CD8-positive, alpha-beta memory T cell (primary cell): ENCODE results near the gene EXOC2. TPM values are rescaled to one million over a fixed set of nuclear protein-coding genes. Genes with fewer than 3 reads are reported as not detected.
A peak's percentile ranks its signal among the peaks of the same experiment; 100 is the strongest.

Experiments used
- CTCF ChIA-PET: fragments of 350-600 bp; sonication (Branson Sonifier 250); formaldehyde crosslinking; loops from one replicate; lab custom pipeline; 2021; ENCODE audit warnings: antibody characterized with exemption; lab: Charles Lee
- POLR2A ChIA-PET: fragments of 350-600 bp; sonication (Branson Sonifier 250); formaldehyde crosslinking; loops from one replicate; lab custom pipeline; 2021; ENCODE audit warnings: antibody characterized with exemption; lab: Charles Lee
- DNase-seq, 5 donors: peaks; one replicate each; pipeline versions ENCODE4 v3.0.0 to v3.0.0-alpha.2; 2020 to 2022; ENCODE audit warnings: mixed read lengths in 1 of 5
- H3K27ac ChIP-seq: one replicate; pipeline ENCODE4 v1.7.0; 2013; ENCODE audit warnings: low read depth, mild to moderate bottlenecking, low read length, moderate library complexity
- H3K27me3 ChIP-seq: 2 replicates; pipeline ENCODE4 v1.7.0; 2013; ENCODE audit warnings: low read length, mild to moderate bottlenecking; ENCODE audit not compliant: insufficient read depth, poor library complexity, severe bottlenecking
- H3K36me3 ChIP-seq: 2 replicates; pipeline ENCODE4 v1.7.0; 2013; ENCODE audit warnings: mild to moderate bottlenecking, low read length, moderate library complexity; ENCODE audit not compliant: insufficient read depth
- H3K4me1 ChIP-seq: 2 replicates; pipeline ENCODE4 v1.7.0; 2013; ENCODE audit warnings: mild to moderate bottlenecking, low read length, moderate library complexity; ENCODE audit not compliant: insufficient read depth
- H3K4me3 ChIP-seq: 2 replicates; pipeline ENCODE4 v1.7.0; 2013; ENCODE audit warnings: mild to moderate bottlenecking, low read length
- H3K9me3 ChIP-seq: 2 replicates; pipeline ENCODE4 v1.7.0; 2013; ENCODE audit warnings: mild to moderate bottlenecking, low read length
- H3K27ac Mint-ChIP-seq, 8 donors: one replicate each; pipeline ENCODE4 v1.8.0; 2020 to 2021; ENCODE audit warnings: mixed read lengths in 8 of 8, mild to moderate bottlenecking in 6 of 8, inconsistent platforms in 3 of 8, moderate library complexity in 3 of 8
- H3K27me3 Mint-ChIP-seq, 2 donors: one replicate each; pipeline ENCODE4 v1.8.0; 2020 to 2021; ENCODE audit warnings: mixed read lengths in 2 of 2, mild to moderate bottlenecking in 1 of 2, moderate library complexity in 1 of 2
- H3K36me3 Mint-ChIP-seq, 3 donors: one replicate each; pipeline ENCODE4 v1.8.0; 2020 to 2021; ENCODE audit warnings: mixed read lengths in 3 of 3, inconsistent platforms in 1 of 3, mild to moderate bottlenecking in 1 of 3
- H3K4me1 Mint-ChIP-seq, 3 donors: one replicate each; pipeline ENCODE4 v1.8.0; 2020 to 2021; ENCODE audit warnings: mixed read lengths in 3 of 3, inconsistent platforms in 1 of 3, mild to moderate bottlenecking in 1 of 3
- H3K4me3 Mint-ChIP-seq, 7 donors: one replicate each; pipeline ENCODE4 v1.8.0; 2020 to 2021; ENCODE audit warnings: mixed read lengths in 7 of 7, mild to moderate bottlenecking in 6 of 7, moderate library complexity in 4 of 7, inconsistent platforms in 2 of 7
- H3K9me3 Mint-ChIP-seq, 5 donors: one replicate each; pipeline ENCODE4 v1.8.0; 2020 to 2022; ENCODE audit warnings: mixed read lengths in 5 of 5, mild to moderate bottlenecking in 3 of 5, moderate library complexity in 2 of 5, inconsistent platforms in 1 of 5
- polyA plus RNA-seq: library from polyadenylated mRNA; unstranded; fragments of 300-500 nt; fragmentation: Illumina TruSeq; gene quantifications from one replicate; pipeline ENCODE4 v1.2.3, GENCODE V29; 2021
- total RNA-seq, 2 experiments: library from RNA; stranded (reverse); gene quantifications; one replicate each; pipeline ENCODE4 v1.2.3, GENCODE V29; 2021

Gene EXOC2
- total and polyA plus RNA-seq, 3 experiments from 2014 or later, result 41.5 to 44.6 (median 43.1) TPM

DNA sequence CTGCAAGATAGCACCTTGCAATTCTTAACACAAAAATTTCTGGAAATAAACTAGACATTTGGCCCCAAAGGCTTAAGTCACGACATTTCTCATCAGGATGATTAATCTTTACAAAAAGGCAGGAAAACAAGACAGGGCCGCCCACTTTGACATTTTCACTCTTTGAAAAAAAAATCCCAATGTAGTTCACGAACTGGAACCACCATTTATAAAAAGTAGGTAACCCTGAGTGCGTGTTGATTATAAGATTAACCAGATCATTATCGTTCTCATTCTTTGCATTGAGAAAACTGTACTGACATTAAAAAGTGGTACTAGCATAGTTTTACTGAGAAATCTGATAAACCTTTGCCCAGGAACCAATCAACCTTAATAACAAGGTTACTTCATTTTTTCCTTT lies 144.8 kb downstream of the EXOC2 start:
- Mint-ChIP-seq H3K36me3 (peaks cover 11 to 64% (median 15%) of the 10 kb centered on the region in 3 donors), H3K27ac (peak overlapping the region in 6 of 8 donors; percentile 47 to 95 (median 74)), H3K4me1 (peaks cover 12 to 26% (median 22%) of the 10 kb centered on the region in 3 donors), H3K4me3 (no peak overlapping the region), H3K27me3 (no peaks in the 10 kb centered on the region), H3K9me3 (no peaks in the 10 kb centered on the region)
- Histone ChIP-seq H3K4me3 (no peak overlapping the region), H3K27me3 (no peaks in the 10 kb centered on the region), H3K27ac (no peak overlapping the region), H3K9me3 (no peaks in the 10 kb centered on the region), H3K36me3 (peaks cover 2% of the 10 kb centered on the region), H3K4me1 (peaks cover 12% of the 10 kb centered on the region)
- ChIA-PET CTCF (no interaction called here), POLR2A (no interaction called here)
- DNase-seq, result no peak

DNA sequence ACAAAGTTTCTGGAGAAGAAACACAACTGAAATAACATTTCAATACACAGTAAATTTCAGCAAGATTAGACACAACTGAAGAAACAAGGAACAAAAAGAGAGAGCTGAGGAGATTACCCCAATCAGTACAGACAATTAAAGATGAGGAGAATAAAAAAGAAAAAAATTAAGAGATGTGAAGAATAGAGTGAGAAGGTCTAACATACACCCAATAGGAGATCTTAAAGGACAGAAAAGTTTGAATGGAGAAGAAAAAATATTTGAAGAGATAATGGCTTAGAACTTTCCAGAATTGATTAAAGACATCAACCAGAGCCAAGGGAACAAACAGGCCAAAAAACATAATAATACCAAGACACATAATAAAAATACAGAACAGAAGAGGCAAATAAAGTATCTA lies 152.4 kb downstream of the EXOC2 start:
- peaks cover 43 to 85% (median 49%) of the 10 kb centered on the region in 3 donors for H3K36me3 Mint-ChIP-seq
- no peak overlapping the region for H3K4me3 Mint-ChIP-seq
- Histone ChIP-seq H3K9me3 (no peaks in the 10 kb centered on the region), H3K4me3 (no peak overlapping the region), H3K27me3 (no peaks in the 10 kb centered on the region), H3K36me3 (peaks cover 10% of the 10 kb centered on the region), H3K27ac (no peak overlapping the region), H3K4me1 (no peaks in the 10 kb centered on the region)
- H3K27ac Mint-ChIP-seq, result peak overlapping the region in 2 of 8 donors; percentile 12 to 83
- H3K27me3 Mint-ChIP-seq, result no peaks in the 10 kb centered on the region
- no peaks in the 10 kb centered on the region for H3K4me1 Mint-ChIP-seq
- POLR2A ChIA-PET, result no interaction called here
- no peak for DNase-seq
- CTCF ChIA-PET, result interaction anchor here (1.0 kb wide), 1 partner anchor 45 kb away, joined by 3 read pairs; no protein-coding TSS in a partner anchor
- H3K9me3 Mint-ChIP-seq, result peaks cover 0 to 16% (median 4%) of the 10 kb centered on the region in 5 donors

- H3K27me3 Mint-ChIP-seq, result no peaks in the 10 kb centered on the region
- H3K4me3 Mint-ChIP-seq, result no peak overlapping the region
- no peaks in the 10 kb centered on the region for H3K4me1 ChIP-seq
- H3K4me1 Mint-ChIP-seq, result no peaks in the 10 kb centered on the region
- H3K36me3 ChIP-seq, result peaks cover 4% of the 10 kb centered on the region
- H3K9me3 Mint-ChIP-seq, result peaks cover 0 to 16% (median 4%) of the 10 kb centered on the region in 5 donors
- CTCF ChIA-PET, result no interaction called here
- peaks cover 25 to 81% (median 30%) of the 10 kb centered on the region in 3 donors for H3K36me3 Mint-ChIP-seq
- H3K27me3 ChIP-seq, result no peaks in the 10 kb centered on the region
- DNase-seq, result no peak
- H3K27ac ChIP-seq, result no peak overlapping the region
- POLR2A ChIA-PET, result no interaction called here
- no peak overlapping the region for H3K4me3 ChIP-seq
- H3K9me3 ChIP-seq, result no peaks in the 10 kb centered on the region
- no peak overlapping the region for H3K27ac Mint-ChIP-seq
These were observed 155.8 kb downstream of the EXOC2 start for GRCh38 chr6:537114-537513.

GRCh38 chr6:530425-530824 lies 162.5 kb downstream of the EXOC2 start:
- H3K36me3 ChIP-seq, result no peaks in the 10 kb centered on the region
- H3K4me3 Mint-ChIP-seq, result no peak overlapping the region
- no peaks in the 10 kb centered on the region for H3K9me3 ChIP-seq
- peaks cover 8 to 13% (median 9%) of the 10 kb centered on the region in 3 donors for H3K4me1 Mint-ChIP-seq
- H3K9me3 Mint-ChIP-seq, result no peaks in the 10 kb centered on the region
- peaks cover 0 to 1% of the 10 kb centered on the region in 2 donors for H3K27me3 Mint-ChIP-seq
- no peak overlapping the region for H3K4me3 ChIP-seq
- ChIA-PET CTCF (interaction anchor here (0.8 kb wide), 1 partner anchor 56 kb away, joined by 3 read pairs; no protein-coding TSS in a partner anchor), POLR2A (no interaction called here)
- no peak overlapping the region for H3K27ac ChIP-seq
- H3K4me1 ChIP-seq, result no peaks in the 10 kb centered on the region
- no peak for DNase-seq
- no peaks in the 10 kb centered on the region for H3K27me3 ChIP-seq
- peaks cover 4 to 56% (median 18%) of the 10 kb centered on the region in 3 donors for H3K36me3 Mint-ChIP-seq
- H3K27ac Mint-ChIP-seq, result peak overlapping the region in 4 of 8 donors; percentile 38 to 96 (median 44)

GRCh38 chr6:528989-529388 lies 163.9 kb downstream of the EXOC2 start:
- Mint-ChIP-seq H3K4me1 (peaks cover 12 to 19% (median 13%) of the 10 kb centered on the region in 3 donors), H3K9me3 (no peaks in the 10 kb centered on the region), H3K4me3 (no peak overlapping the region), H3K27me3 (peaks cover 0 to 1% of the 10 kb centered on the region in 2 donors), H3K36me3 (peaks cover 4 to 52% (median 18%) of the 10 kb centered on the region in 3 donors), H3K27ac (no peak overlapping the region)
- no peak for DNase-seq
- H3K4me3 ChIP-seq, result no peak overlapping the region
- no peaks in the 10 kb centered on the region for H3K4me1 ChIP-seq
- no peaks in the 10 kb centered on the region for H3K36me3 ChIP-seq
- H3K9me3 ChIP-seq, result no peaks in the 10 kb centered on the region
- no peak overlapping the region for H3K27ac ChIP-seq
- H3K27me3 ChIP-seq, result no peaks in the 10 kb centered on the region
- ChIA-PET POLR2A (no interaction called here), CTCF (no interaction called here)

DNA sequence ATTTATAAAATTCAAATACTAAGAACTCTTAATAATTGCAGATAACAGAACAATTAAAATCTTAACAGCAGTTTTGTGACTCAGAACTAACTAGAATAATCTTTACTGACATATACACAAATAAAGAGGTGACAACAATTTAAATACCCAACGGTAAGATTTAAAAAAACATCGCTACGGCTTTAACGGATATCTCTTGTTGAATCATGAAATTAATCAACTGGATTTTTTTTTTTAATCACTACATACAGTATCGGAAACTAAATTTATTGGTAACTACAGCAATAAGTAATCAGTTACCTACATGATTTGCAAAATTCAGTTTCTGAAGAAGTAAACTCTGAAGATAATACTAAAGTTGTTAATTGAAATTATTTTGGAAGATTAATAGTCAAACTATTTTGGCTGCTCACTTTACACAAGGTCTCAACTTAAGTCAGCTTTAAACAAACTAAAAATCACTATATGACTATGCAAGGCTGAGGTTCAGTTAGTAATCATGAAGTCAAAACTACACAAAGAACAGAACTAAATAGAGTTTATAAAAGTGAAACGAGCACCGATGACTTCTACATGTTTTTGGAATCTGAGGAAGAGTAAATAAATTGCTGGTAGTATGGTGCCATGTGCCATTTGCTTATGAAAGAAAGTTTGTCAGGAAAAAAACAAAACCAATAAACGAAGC lies 164.8 kb downstream of the EXOC2 start:
- Mint-ChIP-seq H3K36me3 (peaks cover 4 to 52% (median 18%) of the 10 kb centered on the region in 3 donors), H3K4me3 (peak overlapping the region in 1 of 7 donors; percentile 17), H3K4me1 (peaks cover 12 to 19% (median 13%) of the 10 kb centered on the region in 3 donors), H3K27ac (peak overlapping the region in 2 of 8 donors; percentile 10 to 39), H3K27me3 (peaks cover 0 to 1% of the 10 kb centered on the region in 2 donors), H3K9me3 (no peaks in the 10 kb centered on the region)
- POLR2A ChIA-PET, result no interaction called here
- H3K36me3 ChIP-seq, result no peaks in the 10 kb centered on the region
- no peak overlapping the region for H3K27ac ChIP-seq
- no peaks in the 10 kb centered on the region for H3K27me3 ChIP-seq
- H3K9me3 ChIP-seq, result no peaks in the 10 kb centered on the region
- no peak overlapping the region for H3K4me3 ChIP-seq
- DNase-seq, result no peak
- CTCF ChIA-PET, result no interaction called here
- no peaks in the 10 kb centered on the region for H3K4me1 ChIP-seq

GRCh38 chr6:524803-525202 lies 168.1 kb downstream of the EXOC2 start:
- DNase-seq, result peak in 1 of 5 donors; percentile 10
- Histone ChIP-seq H3K27ac (no peak overlapping the region), H3K9me3 (no peaks in the 10 kb centered on the region), H3K4me1 (no peaks in the 10 kb centered on the region), H3K4me3 (no peak overlapping the region), H3K27me3 (no peaks in the 10 kb centered on the region), H3K36me3 (no peaks in the 10 kb centered on the region)
- CTCF ChIA-PET, result interaction anchor here (1.1 to 1.9 kb wide), 2 partner anchors 136 to 336 kb away, joined by 3 to 8 read pairs; no protein-coding TSS in a partner anchor
- no peak overlapping the region for H3K4me3 Mint-ChIP-seq
- POLR2A ChIA-PET, result no interaction called here
- peaks cover 8 to 20% (median 19%) of the 10 kb centered on the region in 3 donors for H3K4me1 Mint-ChIP-seq
- no peaks in the 10 kb centered on the region for H3K27me3 Mint-ChIP-seq
- H3K27ac Mint-ChIP-seq, result peak overlapping the region in 5 of 8 donors; percentile 29 to 81 (median 62)
- H3K9me3 Mint-ChIP-seq, result peaks cover 0 to 3% (median 0%) of the 10 kb centered on the region in 5 donors
- H3K36me3 Mint-ChIP-seq, result peaks cover 13 to 43% (median 20%) of the 10 kb centered on the region in 3 donors

DNA sequence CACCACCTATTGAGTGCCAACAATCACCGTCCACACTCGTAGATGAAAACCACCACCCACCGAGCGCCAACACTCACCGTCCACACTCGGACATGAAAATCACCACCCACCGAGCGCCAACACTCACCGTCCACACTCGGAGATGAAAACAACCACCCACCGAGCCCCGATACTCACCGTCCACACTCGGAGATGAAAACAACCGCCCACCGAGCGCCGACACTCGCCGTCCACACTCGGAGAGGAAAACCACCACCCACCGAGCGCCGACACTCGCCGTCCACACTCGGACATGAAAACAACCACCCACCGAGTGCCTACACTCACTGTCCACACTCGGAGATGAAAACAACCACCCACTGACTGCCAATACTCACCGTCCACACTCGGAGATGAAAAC lies 172.1 kb downstream of the EXOC2 start:
- ChIA-PET POLR2A (no interaction called here), CTCF (no interaction called here)
- Histone ChIP-seq H3K9me3 (no peaks in the 10 kb centered on the region), H3K4me1 (no peaks in the 10 kb centered on the region), H3K36me3 (no peaks in the 10 kb centered on the region), H3K27me3 (no peaks in the 10 kb centered on the region), H3K4me3 (no peak overlapping the region), H3K27ac (no peak overlapping the region)
- Mint-ChIP-seq H3K27ac (peak overlapping the region in 3 of 8 donors; percentile 43 to 82 (median 78)), H3K4me3 (no peak overlapping the region), H3K4me1 (peaks cover 6 to 20% (median 9%) of the 10 kb centered on the region in 3 donors), H3K9me3 (peaks cover 0 to 3% (median 0%) of the 10 kb centered on the region in 5 donors), H3K27me3 (no peaks in the 10 kb centered on the region), H3K36me3 (peaks cover 16 to 39% (median 17%) of the 10 kb centered on the region in 3 donors)
- DNase-seq, result no peak
